ENCODE measurements around the gene JAKMIP2.

- TF ChIP-seq, protein P1, sequence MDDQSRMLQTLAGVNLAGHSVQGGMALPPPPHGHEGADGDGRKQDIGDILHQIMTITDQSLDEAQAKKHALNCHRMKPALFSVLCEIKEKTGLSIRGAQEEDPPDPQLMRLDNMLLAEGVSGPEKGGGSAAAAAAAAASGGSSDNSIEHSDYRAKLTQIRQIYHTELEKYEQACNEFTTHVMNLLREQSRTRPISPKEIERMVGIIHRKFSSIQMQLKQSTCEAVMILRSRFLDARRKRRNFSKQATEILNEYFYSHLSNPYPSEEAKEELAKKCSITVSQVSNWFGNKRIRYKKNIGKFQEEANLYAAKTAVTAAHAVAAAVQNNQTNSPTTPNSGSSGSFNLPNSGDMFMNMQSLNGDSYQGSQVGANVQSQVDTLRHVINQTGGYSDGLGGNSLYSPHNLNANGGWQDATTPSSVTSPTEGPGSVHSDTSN (CRISPR knock-in tag; IDR thresholded peaks at IDR 0.05): no peak
- TF ChIP-seq ZBTB21 (tag by site-specific recombination; IDR thresholded peaks at IDR 0.05) (no peak), ELK4 (IDR thresholded peaks at IDR 0.05; ENCODE audit: borderline replicate concordance, low read depth, low read length) (no peak), CTCF (tag by site-specific recombination; IDR thresholded peaks at IDR 0.05) (no peak), ZNF433 (tag by site-specific recombination; IDR thresholded peaks at IDR 0.05; ENCODE audit: low read depth) (no peak), SCRT2 (tag by site-specific recombination; IDR thresholded peaks at IDR 0.05) (no peak), ZNF274 (IDR thresholded peaks at IDR 0.05; ENCODE audit: low read length) (no peak), ZNF274 (tag by site-specific recombination; IDR thresholded peaks at IDR 0.05; ENCODE audit: borderline replicate concordance) (no peak), TCF7L2 (IDR thresholded peaks at IDR 0.05; ENCODE audit: borderline replicate concordance, low read depth, low read length) (no peak)
- TF ChIP-seq, protein P2, sequence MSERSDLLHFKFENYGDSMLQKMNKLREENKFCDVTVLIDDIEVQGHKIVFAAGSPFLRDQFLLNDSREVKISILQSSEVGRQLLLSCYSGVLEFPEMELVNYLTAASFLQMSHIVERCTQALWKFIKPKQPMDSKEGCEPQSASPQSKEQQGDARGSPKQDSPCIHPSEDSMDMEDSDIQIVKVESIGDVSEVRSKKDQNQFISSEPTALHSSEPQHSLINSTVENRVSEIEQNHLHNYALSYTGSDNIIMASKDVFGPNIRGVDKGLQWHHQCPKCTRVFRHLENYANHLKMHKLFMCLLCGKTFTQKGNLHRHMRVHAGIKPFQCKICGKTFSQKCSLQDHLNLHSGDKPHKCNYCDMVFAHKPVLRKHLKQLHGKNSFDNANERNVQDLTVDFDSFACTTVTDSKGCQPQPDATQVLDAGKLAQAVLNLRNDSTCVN (tag by site-specific recombination; optimal IDR thresholded peaks at IDR 0.05): no peak
Measured at GRCh38 chr5:147708708-147709107, 73.8 kb downstream of the JAKMIP2 start.
